GM21526 (cell line): ENCODE data around the gene TSPY9.
"Not testable (repeated sequence)": the region's sequence is repeated elsewhere in the genome, so short reads cannot be mapped to it uniquely, and the experiment has no call there.

ENCODE experiments used
- ATAC-seq: cut with Tn5 transposase; IDR thresholded peaks from one replicate; pipeline ENCODE4 v1.9.1; 2021; ENCODE audit warnings: moderate library complexity; ENCODE audit not compliant: unreplicated experiment, low FRiP score

Gene TSPY9

GRCh38 chrY:9486967-9487366 lies at the start of gene TSPY9:
Gene TSPY9 (plus strand): TSS chrY:9487267. CDS start chrY:9487313, 46 bp downstream.
- not testable (repeated sequence) for ATAC-seq

- ATAC-seq = not testable (repeated sequence)
Observed at GRCh38 chrY:9466655-9467054, 20.4 kb upstream of the TSPY9 start, which contains the start of gene TSPY1. Gene TSPY1 (plus strand): TSS chrY:9466955. CDS start chrY:9467001, 46 bp downstream.

- ATAC-seq = not testable (repeated sequence)
Observed at GRCh38 chrY:9504396-9504795, 17.3 kb downstream of the TSPY9 start.

- not testable (repeated sequence) for ATAC-seq
Observed at GRCh38 chrY:9516287-9516686, 29.2 kb downstream of the TSPY9 start.

GRCh38 chrY:9527580-9527979 lies 40.5 kb downstream of the TSPY9 start, which contains the start of gene TSPY10:
Gene TSPY10 (plus strand): TSS chrY:9527880. CDS start chrY:9527926, 46 bp downstream.
- ATAC-seq = not testable (repeated sequence)
